ENCODE data around the gene DNAAF6. TPM values are rescaled to one million over a fixed set of nuclear protein-coding genes. Genes with fewer than 3 reads are reported as not detected.
"Not testable (repeated sequence)": the region's sequence is repeated elsewhere in the genome, so short reads cannot be mapped to it uniquely, and the experiment has no call there.

DNAAF6 gene
- not detected for total RNA-seq

GRCh38 chrX:107205770-107206696, at the start of gene DNAAF6, which contains the start of gene NUP62CL:
DNAAF6 (plus strand) TSS chrX:107206611; CDS start chrX:107212876, 6,265 bp downstream.
NUP62CL (minus strand) TSS chrX:107206433; CDS start chrX:107175146, 31,287 bp downstream.
- DNase-seq, result peak; percentile 81

GRCh38 chrX:107157618-107158017, 48.8 kb upstream of the DNAAF6 start:
- not testable (repeated sequence) for DNase-seq

- no peak for DNase-seq
Observed at GRCh38 chrX:107167163-107167921, 39.1 kb upstream of the DNAAF6 start.

DNA sequence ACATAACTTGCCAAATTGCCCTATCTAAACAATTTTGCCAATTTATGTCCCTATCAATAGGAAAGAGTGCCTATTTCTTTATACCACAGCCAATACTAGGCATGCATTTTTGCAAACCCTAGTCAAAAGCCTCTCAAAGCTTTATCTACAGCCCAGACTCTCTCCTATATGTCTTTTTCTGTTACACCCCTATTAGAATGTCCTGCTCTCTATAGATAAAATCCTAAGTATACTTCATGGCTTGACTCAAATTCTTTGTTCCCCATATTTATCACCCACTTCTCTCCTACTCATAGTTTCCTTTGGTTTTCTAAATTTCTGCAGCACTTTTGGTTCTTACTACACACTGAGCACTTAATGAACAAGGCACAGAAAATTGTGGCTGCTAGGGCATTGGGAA, 38.2 kb upstream of the DNAAF6 start:
- DNase-seq, result no peak

- DNase-seq, result no peak
Observed at GRCh38 chrX:107168712-107169111, 37.7 kb upstream of the DNAAF6 start.

GRCh38 chrX:107171369-107172102, 34.9 kb upstream of the DNAAF6 start:
- no peak for DNase-seq

DNA sequence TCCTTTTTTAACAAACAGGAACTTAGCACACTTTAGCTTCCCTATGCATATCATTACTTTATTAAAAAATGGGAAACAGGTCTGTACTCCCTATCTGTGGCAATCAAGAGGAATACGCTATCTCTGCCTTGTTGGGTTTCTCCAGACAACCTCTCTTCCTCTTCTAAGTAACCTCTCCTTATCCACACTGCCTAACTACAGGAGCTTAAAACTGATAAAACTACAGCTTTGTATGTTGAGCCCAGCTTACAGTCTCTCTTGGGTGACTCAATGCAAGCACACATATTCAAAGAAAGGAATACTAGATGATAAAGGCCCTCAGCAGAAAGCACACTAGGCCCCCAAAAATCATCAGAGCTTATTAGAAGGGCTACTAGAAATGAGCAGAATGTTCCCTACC, 9.1 kb upstream of the DNAAF6 start:
- no peak for DNase-seq

GRCh38 chrX:107198074-107198473, 8.3 kb upstream of the DNAAF6 start:
- not testable (repeated sequence) for DNase-seq

- no peak for DNase-seq
Observed at GRCh38 chrX:107199491-107199890, 6.9 kb upstream of the DNAAF6 start.

GRCh38 chrX:107204068-107204605, 2.3 kb upstream of the DNAAF6 start:
- DNase-seq, result peak; percentile 0

GRCh38 chrX:107206697-107207065, 270 bp downstream of the DNAAF6 start:
- DNase-seq, result no peak

- DNase-seq, result no peak
Observed at GRCh38 chrX:107207089-107207488, 678 bp downstream of the DNAAF6 start.

- no peak for DNase-seq
Observed at GRCh38 chrX:107207943-107208342, 1.5 kb downstream of the DNAAF6 start.

- no peak for DNase-seq
Observed at GRCh38 chrX:107213477-107213876, 7.1 kb downstream of the DNAAF6 start.

DNA sequence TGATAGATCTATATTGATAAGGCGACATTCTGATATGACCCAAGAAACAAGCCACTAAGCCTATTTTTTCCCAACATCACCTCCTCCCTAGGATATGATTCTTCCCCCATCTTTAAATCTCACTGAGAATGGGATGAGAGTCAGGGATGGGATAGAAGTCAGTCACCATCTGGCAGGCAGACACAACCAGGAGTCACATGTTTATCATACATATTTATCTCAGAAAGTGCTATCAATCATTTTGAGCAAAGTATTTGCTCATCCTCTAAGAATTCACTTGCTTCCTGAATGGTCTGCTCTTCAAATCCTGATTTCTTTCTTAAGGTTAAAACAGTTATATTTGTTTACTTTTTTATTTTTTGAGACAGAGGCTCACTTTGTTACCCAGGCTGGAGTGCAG, 20.3 kb downstream of the DNAAF6 start:
- DNase-seq, result no peak

DNA sequence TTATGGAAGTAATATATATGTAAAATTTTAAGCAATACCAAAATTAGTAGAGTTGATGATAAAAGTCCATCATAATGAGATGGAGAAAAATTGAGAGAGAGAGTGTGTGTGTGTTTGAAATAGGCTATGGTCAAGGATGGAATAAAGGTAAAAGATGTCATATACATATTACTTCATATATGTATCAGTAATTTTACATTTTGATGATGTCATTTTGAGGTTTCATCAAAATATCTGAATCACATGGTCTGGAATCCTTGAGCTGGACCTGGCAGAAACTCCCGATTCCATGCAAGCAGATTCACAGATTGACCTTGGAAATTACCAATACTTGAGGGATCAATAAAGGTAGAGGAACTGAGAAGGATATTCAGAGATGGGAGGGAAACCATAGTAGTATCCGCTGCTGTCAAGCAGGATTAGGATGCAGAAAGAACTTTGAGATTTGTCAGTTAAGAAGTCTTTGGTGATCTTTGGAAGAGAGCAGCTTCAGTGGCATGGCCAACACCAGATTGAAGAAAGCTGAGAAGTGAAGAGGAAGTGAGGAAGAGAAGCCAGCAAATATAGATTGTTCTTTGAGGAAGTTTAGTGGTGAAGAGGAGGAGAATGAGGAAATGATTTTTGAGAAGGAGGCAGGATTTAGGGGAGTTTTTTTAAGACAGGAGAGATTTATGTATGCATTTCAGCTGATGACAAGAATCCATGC, 21.5 kb downstream of the DNAAF6 start:
- no peak for DNase-seq

GRCh38 chrX:107228486-107228819, 22.0 kb downstream of the DNAAF6 start:
- DNase-seq, result no peak

DNA sequence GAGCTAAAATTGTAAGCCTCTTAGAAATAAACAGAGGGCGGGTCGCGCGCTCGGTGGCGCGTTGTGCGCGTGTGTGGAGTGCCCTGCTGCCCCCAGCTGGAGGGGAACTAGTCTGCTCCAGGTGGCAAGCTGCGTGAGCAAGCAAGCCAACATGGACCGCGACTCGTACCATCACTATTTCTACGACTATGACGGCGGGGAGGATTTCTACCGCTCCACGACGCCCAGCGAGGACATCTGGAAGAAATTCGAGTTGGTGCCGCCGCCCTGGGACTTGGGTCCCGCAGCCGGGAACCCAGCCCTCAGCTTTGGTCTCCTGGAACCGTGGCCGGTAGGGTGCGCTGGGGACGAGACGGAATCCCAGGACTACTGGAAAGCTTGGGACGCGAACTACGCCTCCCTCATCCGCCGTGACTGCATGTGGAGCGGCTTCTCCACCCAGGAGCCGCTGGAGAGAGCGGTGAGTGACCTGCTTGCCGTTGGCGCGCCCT, 66.1 kb downstream of the DNAAF6 start:
- DNase-seq, result peak; percentile 0

DNA sequence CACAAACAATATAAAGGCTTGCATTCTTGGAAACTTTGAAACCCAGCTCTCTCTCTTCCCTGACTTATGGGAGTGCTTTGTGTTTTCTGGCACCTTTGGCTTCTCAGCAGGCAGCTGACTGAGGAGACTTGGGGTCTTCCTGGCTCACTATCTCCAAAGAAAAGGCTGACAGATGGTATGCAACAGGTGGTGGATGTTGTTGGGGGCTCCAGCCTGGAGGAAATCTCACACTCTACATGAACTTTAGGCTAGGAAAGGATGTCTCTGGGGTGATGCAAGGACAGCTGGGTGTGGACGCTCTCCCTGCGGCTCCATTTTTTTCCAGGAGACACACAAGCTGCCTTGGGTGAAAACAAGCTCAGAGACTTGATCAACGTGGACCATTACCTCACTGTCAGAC, 67.4 kb downstream of the DNAAF6 start:
- DNase-seq, result peak; percentile 0

DNA sequence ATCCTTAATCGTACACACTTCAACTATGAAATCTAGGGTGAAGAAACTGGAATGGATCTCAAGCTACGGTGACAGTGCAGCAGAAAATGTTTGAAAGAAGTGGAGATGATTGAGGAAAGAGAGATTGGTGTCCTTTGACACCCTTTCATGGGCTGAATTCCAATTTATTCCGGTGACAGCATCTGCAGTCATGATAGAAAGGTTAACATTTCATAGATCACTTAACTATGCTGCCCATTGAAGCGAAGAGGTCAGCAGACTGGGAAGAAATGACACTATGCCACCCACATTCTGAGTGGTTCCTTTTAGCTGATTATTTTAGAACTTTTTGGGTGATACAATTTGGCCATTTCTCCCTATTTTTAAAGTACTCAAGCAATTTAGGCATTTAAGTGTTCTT, 82.3 kb downstream of the DNAAF6 start:
- no peak for DNase-seq

- no peak for DNase-seq
Observed at GRCh38 chrX:107290019-107290418, 83.6 kb downstream of the DNAAF6 start.

- no peak for DNase-seq
Observed at GRCh38 chrX:107293056-107293455, 86.6 kb downstream of the DNAAF6 start.
